ENCODE measurements around the gene GCM1.

DNA sequence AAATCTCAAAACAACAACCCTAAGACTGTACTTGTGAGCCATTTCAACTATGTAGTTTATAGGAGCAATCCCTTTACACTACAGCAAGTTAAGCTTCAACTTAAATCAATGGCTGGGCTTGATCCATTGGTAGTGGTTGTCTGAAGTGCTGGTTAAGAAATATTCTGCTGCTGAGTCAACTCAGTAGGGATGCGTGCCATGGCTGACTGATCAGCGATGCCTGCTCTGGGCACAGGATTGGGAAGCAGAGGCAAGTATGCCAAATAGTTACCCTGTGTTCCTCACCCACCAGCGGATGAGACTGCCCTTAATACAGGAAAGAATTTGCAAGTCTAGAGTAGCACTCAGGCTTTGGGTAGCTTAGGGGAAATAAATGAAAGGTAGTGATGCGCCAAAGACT lies 41.5 kb downstream of the GCM1 start:
- no peak for TF ChIP-seq CTCF (IDR thresholded peaks at IDR 0.05)
- TF ChIP-seq POLR2A (IDR thresholded peaks at IDR 0.05) = no peak
- no peak for TF ChIP-seq EP300 (IDR thresholded peaks at IDR 0.05)
